Keratinocyte (primary cell): Measurements from ENCODE around the gene NTHL1.

Source experiments
- EZH2 ChIP-seq: IDR thresholded peaks from one replicate; pipeline ENCODE4 v1.6.1; 2012; ENCODE audit warnings: inconsistent platforms, mild to moderate bottlenecking, low read length, moderate library complexity
- TF ChIP-seq, protein P1 (sequence below), 3 experiments: IDR thresholded peaks in 1 of 3; conservative IDR thresholded peaks in 1 of 3; optimal IDR thresholded peaks in 1 of 3; 2 replicates in 2 of 3; 3 replicates in 1 of 3; pipeline versions ENCODE3 to v1.5.1; 2011; ENCODE audit warnings: low read length in 3 of 3, mild to moderate bottlenecking in 3 of 3, moderate library complexity in 2 of 3, control low read depth in 1 of 3, inconsistent platforms in 1 of 3; ENCODE audit not compliant: insufficient read depth in 2 of 3; ENCODE audit errors: extremely low read depth in 1 of 3

DNA sequence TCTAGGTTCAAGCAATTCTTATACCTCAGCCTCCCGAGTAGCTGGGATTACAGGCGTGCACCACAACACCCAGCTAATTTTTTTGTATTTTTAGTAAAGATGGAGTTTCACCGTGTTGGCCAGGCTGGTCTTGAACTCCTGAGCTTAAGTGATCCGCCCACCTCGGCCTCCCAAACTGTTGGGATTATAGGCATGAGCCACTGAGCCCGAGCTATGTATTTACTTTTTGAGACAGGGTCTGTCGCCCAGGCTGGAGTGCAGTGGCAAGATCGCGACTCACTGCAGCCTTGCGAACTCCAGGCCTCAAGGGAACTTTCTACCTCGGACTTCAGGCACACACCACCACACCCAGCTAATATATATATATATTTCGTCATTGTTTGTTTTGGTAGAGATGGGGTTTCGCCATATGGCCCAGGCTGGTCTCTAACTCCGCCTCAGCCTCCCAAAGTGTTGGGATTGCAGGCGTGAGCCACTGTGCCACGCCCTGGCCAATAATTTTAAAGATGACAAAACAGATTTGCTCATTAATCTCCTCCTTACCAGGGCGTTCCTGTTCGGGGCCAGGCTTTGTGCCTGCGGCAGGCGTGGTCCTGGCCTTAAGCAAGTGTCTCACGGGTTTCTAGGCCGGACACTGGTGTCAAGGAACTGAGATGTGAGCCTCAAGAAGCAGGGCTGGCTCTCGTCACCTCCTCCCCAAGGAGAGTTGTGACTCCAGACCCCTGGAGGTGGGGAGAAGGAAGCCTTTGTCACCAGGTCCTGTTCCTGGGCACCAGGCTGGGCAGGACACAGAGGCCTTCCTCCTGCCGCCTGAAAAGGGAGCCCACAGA lies 32.3 kb downstream of the NTHL1 start:
- TF ChIP-seq, protein P1, sequence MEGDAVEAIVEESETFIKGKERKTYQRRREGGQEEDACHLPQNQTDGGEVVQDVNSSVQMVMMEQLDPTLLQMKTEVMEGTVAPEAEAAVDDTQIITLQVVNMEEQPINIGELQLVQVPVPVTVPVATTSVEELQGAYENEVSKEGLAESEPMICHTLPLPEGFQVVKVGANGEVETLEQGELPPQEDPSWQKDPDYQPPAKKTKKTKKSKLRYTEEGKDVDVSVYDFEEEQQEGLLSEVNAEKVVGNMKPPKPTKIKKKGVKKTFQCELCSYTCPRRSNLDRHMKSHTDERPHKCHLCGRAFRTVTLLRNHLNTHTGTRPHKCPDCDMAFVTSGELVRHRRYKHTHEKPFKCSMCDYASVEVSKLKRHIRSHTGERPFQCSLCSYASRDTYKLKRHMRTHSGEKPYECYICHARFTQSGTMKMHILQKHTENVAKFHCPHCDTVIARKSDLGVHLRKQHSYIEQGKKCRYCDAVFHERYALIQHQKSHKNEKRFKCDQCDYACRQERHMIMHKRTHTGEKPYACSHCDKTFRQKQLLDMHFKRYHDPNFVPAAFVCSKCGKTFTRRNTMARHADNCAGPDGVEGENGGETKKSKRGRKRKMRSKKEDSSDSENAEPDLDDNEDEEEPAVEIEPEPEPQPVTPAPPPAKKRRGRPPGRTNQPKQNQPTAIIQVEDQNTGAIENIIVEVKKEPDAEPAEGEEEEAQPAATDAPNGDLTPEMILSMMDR (optimal IDR thresholded peaks at IDR 0.05 in 1 of 3, IDR thresholded peaks at IDR 0.05 in 1 of 3, conservative IDR thresholded peaks at IDR 0.05 in 1 of 3; ENCODE audit: extremely low read depth in 1 of 3, insufficient read depth in 2 of 3, low read length in 3 of 3), result no peak
- TF ChIP-seq EZH2, result no peak
